ENCODE measurements around the gene CA5A.

GRCh38 chr16:87848676-87849345 is 87.5 kb downstream of the CA5A start:
- TF ChIP-seq ZZZ3 (IDR thresholded peaks at IDR 0.05), result no peak
- no peak for TF ChIP-seq MCM5 (IDR thresholded peaks at IDR 0.05; ENCODE audit: low read depth)
- TF ChIP-seq POLR2A (conservative IDR thresholded peaks at IDR 0.05), result no peak
- no peak for TF ChIP-seq CLOCK (CRISPR knock-in tag; IDR thresholded peaks at IDR 0.05; ENCODE audit: borderline replicate concordance)
- TF ChIP-seq FOXK1 (CRISPR knock-in tag; IDR thresholded peaks at IDR 0.05; ENCODE audit: borderline replicate concordance), result no peak
- no peak for TF ChIP-seq CTCF (IDR thresholded peaks at IDR 0.05 in 2 of 3, conservative IDR thresholded peaks at IDR 0.05 in 1 of 3; ENCODE audit: insufficient read depth in 2 of 3, low read depth in 1 of 3, low read length in 3 of 3)
- no peak for TF ChIP-seq YBX1 (IDR thresholded peaks at IDR 0.05)
- TF ChIP-seq CHD1 (IDR thresholded peaks at IDR 0.05; ENCODE audit: low read length), result no peak
- TF ChIP-seq ARID3A (IDR thresholded peaks at IDR 0.05; ENCODE audit: borderline replicate concordance, low read depth, low read length), result no peak
- TF ChIP-seq SAFB2 (IDR thresholded peaks at IDR 0.05; ENCODE audit: borderline replicate concordance, low read depth, low read length, severe bottlenecking), result no peak
- no peak for TF ChIP-seq FOXK2 (conservative IDR thresholded peaks at IDR 0.05 in 1 of 2, IDR thresholded peaks at IDR 0.05 in 1 of 2; ENCODE audit: low read depth in 2 of 2)
- TF ChIP-seq CBFB (CRISPR knock-in tag; IDR thresholded peaks at IDR 0.05), result no peak
- no peak for TF ChIP-seq ZBTB33 (CRISPR knock-in tag; IDR thresholded peaks at IDR 0.05)

All from K562 (cell line).